ENCODE measurements around the gene PPFIBP2.

Gene PPFIBP2

GRCh38 chr11:7547687-7548086 lies 33.9 kb downstream of the PPFIBP2 start:
- no peak for TF ChIP-seq PPARA (CRISPR knock-in tag; IDR thresholded peaks at IDR 0.05; ENCODE audit: borderline replicate concordance)
- no peak for TF ChIP-seq ZC3H10 (CRISPR knock-in tag; IDR thresholded peaks at IDR 0.05)
- TF ChIP-seq ESRRG (CRISPR knock-in tag; IDR thresholded peaks at IDR 0.05): no peak
- TF ChIP-seq BACH2 (CRISPR knock-in tag; IDR thresholded peaks at IDR 0.05; ENCODE audit: borderline replicate concordance): no peak
- TF ChIP-seq TOX (CRISPR knock-in tag; IDR thresholded peaks at IDR 0.05; ENCODE audit: borderline replicate concordance): no peak
- no peak for TF ChIP-seq ZFP30 (CRISPR knock-in tag; IDR thresholded peaks at IDR 0.05)
- no peak for TF ChIP-seq CSRNP3 (CRISPR knock-in tag; IDR thresholded peaks at IDR 0.05)
- TF ChIP-seq CREB5 (CRISPR knock-in tag; IDR thresholded peaks at IDR 0.05; ENCODE audit: low read depth): no peak
- no peak for TF ChIP-seq GLIS3 (CRISPR knock-in tag; IDR thresholded peaks at IDR 0.05)
- no peak for TF ChIP-seq PATZ1 (CRISPR knock-in tag; IDR thresholded peaks at IDR 0.05; ENCODE audit: borderline replicate concordance)
- TF ChIP-seq RARB (CRISPR knock-in tag; IDR thresholded peaks at IDR 0.05): no peak
- no peak for TF ChIP-seq ZNF70 (CRISPR knock-in tag; IDR thresholded peaks at IDR 0.05)
- TF ChIP-seq ZNF565 (CRISPR knock-in tag; conservative IDR thresholded peaks at IDR 0.05; ENCODE audit: low read depth): no peak
- TF ChIP-seq ISL1 (CRISPR knock-in tag; IDR thresholded peaks at IDR 0.05): no peak
- TF ChIP-seq POU6F1 (CRISPR knock-in tag; IDR thresholded peaks at IDR 0.05; ENCODE audit: borderline replicate concordance, low read depth): no peak
- TF ChIP-seq TSHZ2 (CRISPR knock-in tag; IDR thresholded peaks at IDR 0.05): no peak
- TF ChIP-seq ARNTL (CRISPR knock-in tag; IDR thresholded peaks at IDR 0.05; ENCODE audit: borderline replicate concordance, low read depth): no peak
- TF ChIP-seq OSR1 (CRISPR knock-in tag; IDR thresholded peaks at IDR 0.05): no peak
- ATAC-seq: no peak

GRCh38 chr11:7548659-7549274 lies 35.0 kb downstream of the PPFIBP2 start:
- ATAC-seq: peak; percentile 61; the same call in 2 of the 3 replicates
- TF ChIP-seq TOX (CRISPR knock-in tag; IDR thresholded peaks at IDR 0.05; ENCODE audit: borderline replicate concordance) (no peak), CSDC2 (CRISPR knock-in tag; IDR thresholded peaks at IDR 0.05) (no peak), ZFP3 (CRISPR knock-in tag; IDR thresholded peaks at IDR 0.05) (no peak), ZNF565 (CRISPR knock-in tag; conservative IDR thresholded peaks at IDR 0.05; ENCODE audit: low read depth) (no peak), ZNF70 (CRISPR knock-in tag; IDR thresholded peaks at IDR 0.05) (no peak), OSR1 (CRISPR knock-in tag; IDR thresholded peaks at IDR 0.05) (no peak), ARNTL (CRISPR knock-in tag; IDR thresholded peaks at IDR 0.05; ENCODE audit: borderline replicate concordance, low read depth) (no peak), CSRNP3 (CRISPR knock-in tag; IDR thresholded peaks at IDR 0.05) (no peak), TCF4 (CRISPR knock-in tag; IDR thresholded peaks at IDR 0.05; ENCODE audit: borderline replicate concordance) (no peak), ZFP30 (CRISPR knock-in tag; IDR thresholded peaks at IDR 0.05) (no peak), RARB (CRISPR knock-in tag; IDR thresholded peaks at IDR 0.05) (no peak), POU6F1 (CRISPR knock-in tag; IDR thresholded peaks at IDR 0.05; ENCODE audit: borderline replicate concordance, low read depth) (no peak), PATZ1 (CRISPR knock-in tag; IDR thresholded peaks at IDR 0.05; ENCODE audit: borderline replicate concordance) (no peak), BACH2 (CRISPR knock-in tag; IDR thresholded peaks at IDR 0.05; ENCODE audit: borderline replicate concordance) (no peak), PPARA (CRISPR knock-in tag; IDR thresholded peaks at IDR 0.05; ENCODE audit: borderline replicate concordance) (no peak)

Data from SK-N-SH treated with all-trans-retinoic acid at 6 μM for 48 hours (cell line).